ENCODE measurements around the gene SLAIN1. TPM values are rescaled to one million over a fixed set of nuclear protein-coding genes. Genes with fewer than 3 reads are reported as not detected.

SLAIN1 gene
- total and polyA plus RNA-seq, 2 donors (not counting 1 experiment from before 2014, with no cell fraction given) = 12.7 to 29.5 TPM

GRCh38 chr13:77733674-77734073 is 36.2 kb downstream of the SLAIN1 start:
- CTCF ChIA-PET = interaction anchor here (1.2 kb wide), 1 partner anchor 140 kb away, joined by 3 read pairs; no protein-coding TSS in a partner anchor
- H3K4me3 Mint-ChIP-seq = no peak overlapping the region
- ATAC-seq (ENCODE audit: low read depth) = no peak
- no peaks in the 10 kb centered on the region for H3K9me3 Mint-ChIP-seq (ENCODE audit: insufficient read depth)
- POLR2A ChIA-PET = no interaction called here
- no peak overlapping the region for H2AFZ ChIP-seq (ENCODE audit: insufficient read depth, low read depth, low read length, poor library complexity, severe bottlenecking)
- TF ChIP-seq CTCF (IDR thresholded peaks at IDR 0.05) = no peak
- TF ChIP-seq EZH2 (IDR thresholded peaks at IDR 0.05; ENCODE audit: borderline replicate concordance, insufficient read depth, low read depth, low read length, poor library complexity, severe bottlenecking) = no peak
- WGBS (ENCODE audit: insufficient coverage) = 100% methylated on average over 1 of the region's 1 CpG
- H3K27me3 Mint-ChIP-seq = no peaks in the 10 kb centered on the region
- H3K4me1 ChIP-seq (ENCODE audit: control insufficient read depth in 2 of 2, insufficient read depth in 2 of 2, low read length in 2 of 2) = no peaks in the 10 kb centered on the region
- H3K4me3 ChIP-seq (ENCODE audit: control extremely low read depth in 1 of 5, extremely low read depth in 1 of 5, insufficient read depth in 1 of 5, low read depth in 2 of 5, low read length in 4 of 5) = no peak overlapping the region
- H3K9me3 ChIP-seq (ENCODE audit: control extremely low read depth in 1 of 3, control insufficient read depth in 2 of 3, insufficient read depth in 1 of 3, low read length in 2 of 3) = no peaks in the 10 kb centered on the region
- peaks cover 0 to 6% of the 10 kb centered on the region in 2 experiments for H3K36me3 ChIP-seq (replicated peaks in 1 of 2; ENCODE audit: control extremely low read depth in 1 of 2, control insufficient read depth in 1 of 2, extremely low read depth in 1 of 2, insufficient read depth in 2 of 2, low read length in 1 of 2)
- intact Hi-C loops (cut with micrococcal nuclease) = no loop called here
- H3K27me3 ChIP-seq (replicated peaks in 1 of 4; ENCODE audit: control extremely low read depth in 1 of 4, control insufficient read depth in 3 of 4, insufficient read depth in 4 of 4, low read length in 3 of 4) = no peaks in the 10 kb centered on the region
- no peak overlapping the region for H3K27ac Mint-ChIP-seq
- no peak for DNase-seq
- H4K20me1 ChIP-seq (ENCODE audit: control insufficient read depth, insufficient read depth, low read length, poor library complexity, severe bottlenecking) = no peaks in the 10 kb centered on the region
- H3K4me2 ChIP-seq (replicated peaks; ENCODE audit: low read depth, low read length, poor library complexity, severe bottlenecking) = no peak overlapping the region
- no peak overlapping the region for H3K9ac ChIP-seq (ENCODE audit: low read length)
- no peak overlapping the region for H3K27ac ChIP-seq (ENCODE audit: low read length in 2 of 2)
- no peaks in the 10 kb centered on the region for H3K79me2 ChIP-seq (ENCODE audit: control insufficient read depth, insufficient read depth, low read length)
- peaks cover 10% of the 10 kb centered on the region for H3K4me1 Mint-ChIP-seq

GRCh38 chr13:77737583-77738200 is 40.2 kb downstream of the SLAIN1 start:
- no peaks in the 10 kb centered on the region for H3K4me1 ChIP-seq (ENCODE audit: control insufficient read depth in 2 of 2, insufficient read depth in 2 of 2, low read length in 2 of 2)
- CTCF ChIA-PET = no interaction called here
- H3K27ac ChIP-seq (ENCODE audit: low read length in 2 of 2) = no peak overlapping the region
- H3K4me3 ChIP-seq (ENCODE audit: control extremely low read depth in 1 of 5, extremely low read depth in 1 of 5, insufficient read depth in 1 of 5, low read depth in 2 of 5, low read length in 4 of 5) = no peak overlapping the region
- POLR2A ChIA-PET = no interaction called here
- Mint-ChIP-seq H3K4me1 (no peaks in the 10 kb centered on the region), H3K27ac (no peak overlapping the region), H3K27me3 (no peaks in the 10 kb centered on the region), H3K4me3 (no peak overlapping the region), H3K9me3 (ENCODE audit: insufficient read depth) (no peaks in the 10 kb centered on the region)
- H3K27me3 ChIP-seq (replicated peaks in 1 of 4; ENCODE audit: control extremely low read depth in 1 of 4, control insufficient read depth in 3 of 4, insufficient read depth in 4 of 4, low read length in 3 of 4) = no peaks in the 10 kb centered on the region
- no peak overlapping the region for H3K9ac ChIP-seq (ENCODE audit: low read length)
- H3K4me2 ChIP-seq (replicated peaks; ENCODE audit: low read depth, low read length, poor library complexity, severe bottlenecking) = no peak overlapping the region
- no peak for ATAC-seq (ENCODE audit: low read depth)
- no peaks in the 10 kb centered on the region for H3K9me3 ChIP-seq (ENCODE audit: control extremely low read depth in 1 of 3, control insufficient read depth in 2 of 3, insufficient read depth in 1 of 3, low read length in 2 of 3)
- no peak for DNase-seq
- 100% methylated on average over 1 of the region's 2 CpGs for WGBS (ENCODE audit: insufficient coverage)
- H2AFZ ChIP-seq (ENCODE audit: insufficient read depth, low read depth, low read length, poor library complexity, severe bottlenecking) = no peak overlapping the region
- H3K79me2 ChIP-seq (ENCODE audit: control insufficient read depth, insufficient read depth, low read length) = no peaks in the 10 kb centered on the region
- no peaks in the 10 kb centered on the region for H3K36me3 ChIP-seq (replicated peaks in 1 of 2; ENCODE audit: control extremely low read depth in 1 of 2, control insufficient read depth in 1 of 2, extremely low read depth in 1 of 2, insufficient read depth in 2 of 2, low read length in 1 of 2)
- TF ChIP-seq CTCF (IDR thresholded peaks at IDR 0.05) (no peak), EZH2 (IDR thresholded peaks at IDR 0.05; ENCODE audit: borderline replicate concordance, insufficient read depth, low read depth, low read length, poor library complexity, severe bottlenecking) (no peak)
- intact Hi-C loops (cut with micrococcal nuclease) = no loop called here
- H4K20me1 ChIP-seq (ENCODE audit: control insufficient read depth, insufficient read depth, low read length, poor library complexity, severe bottlenecking) = no peaks in the 10 kb centered on the region
